ENCODE data around the gene FBN2. TPM values are rescaled to one million over a fixed set of nuclear protein-coding genes. Genes with fewer than 3 reads are reported as not detected.
A peak's percentile ranks its signal among the peaks of the same experiment; 100 is the strongest.

Gene FBN2
- total RNA-seq, 1 experiment from 2014 or later: 0.22 TPM

DNA sequence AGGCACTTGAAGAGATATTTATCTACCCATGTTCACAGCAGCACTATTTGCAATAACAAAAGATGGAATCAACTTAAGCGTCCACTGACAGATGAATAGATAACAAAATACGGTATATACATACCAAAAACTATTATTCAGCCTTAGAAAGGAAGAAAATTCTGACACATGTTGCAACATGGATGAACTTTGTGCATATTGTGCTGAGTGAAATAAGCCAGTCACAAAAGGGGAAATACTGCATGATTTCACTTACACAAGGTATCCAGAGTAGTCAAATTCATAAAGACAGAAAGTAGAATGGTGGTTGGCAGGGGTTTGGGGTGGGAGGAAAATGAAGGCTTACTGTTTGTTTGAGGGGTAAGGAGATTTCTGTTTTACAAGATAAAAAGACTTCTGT, 66.0 kb downstream of the FBN2 start:
- POLR2A ChIA-PET (ENCODE audit: unreplicated experiment): no interaction called here
- no peaks in the 10 kb centered on the region for H4K20me1 ChIP-seq (ENCODE audit: insufficient read depth)
- H3K27ac ChIP-seq: no peak overlapping the region
- no peaks in the 10 kb centered on the region for H3F3A ChIP-seq (ENCODE audit: insufficient read depth, low read depth)
- H3K79me2 ChIP-seq (ENCODE audit: low read depth): no peaks in the 10 kb centered on the region
- CTCF ChIA-PET: no interaction called here
- H2AFZ ChIP-seq: no peak overlapping the region
- TF ChIP-seq, protein P1, sequence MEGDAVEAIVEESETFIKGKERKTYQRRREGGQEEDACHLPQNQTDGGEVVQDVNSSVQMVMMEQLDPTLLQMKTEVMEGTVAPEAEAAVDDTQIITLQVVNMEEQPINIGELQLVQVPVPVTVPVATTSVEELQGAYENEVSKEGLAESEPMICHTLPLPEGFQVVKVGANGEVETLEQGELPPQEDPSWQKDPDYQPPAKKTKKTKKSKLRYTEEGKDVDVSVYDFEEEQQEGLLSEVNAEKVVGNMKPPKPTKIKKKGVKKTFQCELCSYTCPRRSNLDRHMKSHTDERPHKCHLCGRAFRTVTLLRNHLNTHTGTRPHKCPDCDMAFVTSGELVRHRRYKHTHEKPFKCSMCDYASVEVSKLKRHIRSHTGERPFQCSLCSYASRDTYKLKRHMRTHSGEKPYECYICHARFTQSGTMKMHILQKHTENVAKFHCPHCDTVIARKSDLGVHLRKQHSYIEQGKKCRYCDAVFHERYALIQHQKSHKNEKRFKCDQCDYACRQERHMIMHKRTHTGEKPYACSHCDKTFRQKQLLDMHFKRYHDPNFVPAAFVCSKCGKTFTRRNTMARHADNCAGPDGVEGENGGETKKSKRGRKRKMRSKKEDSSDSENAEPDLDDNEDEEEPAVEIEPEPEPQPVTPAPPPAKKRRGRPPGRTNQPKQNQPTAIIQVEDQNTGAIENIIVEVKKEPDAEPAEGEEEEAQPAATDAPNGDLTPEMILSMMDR (conservative IDR thresholded peaks at IDR 0.05): no peak
- TF ChIP-seq EZH2 (IDR thresholded peaks at IDR 0.05; ENCODE audit: low read depth): no peak
- H3K9me3 ChIP-seq (ENCODE audit: insufficient read depth, low read depth): no peaks in the 10 kb centered on the region
- H3K4me3 ChIP-seq: no peak overlapping the region
- no TSS peak for BruUV-seq (replicated peaks)
- DNase-seq: no peak
- H3K4me2 ChIP-seq: no peak overlapping the region
- no peaks in the 10 kb centered on the region for H3K27me3 ChIP-seq (ENCODE audit: insufficient read depth, low read depth)
- H3K4me1 ChIP-seq (replicated peaks; ENCODE audit: insufficient read depth): no peaks in the 10 kb centered on the region
- no peaks in the 10 kb centered on the region for H3K9me2 ChIP-seq (ENCODE audit: insufficient read depth)
- intact Hi-C loops (cut with micrococcal nuclease; ENCODE audit: unreplicated experiment): no loop called here
- H3K36me3 ChIP-seq (ENCODE audit: low read depth): no peaks in the 10 kb centered on the region

DNA sequence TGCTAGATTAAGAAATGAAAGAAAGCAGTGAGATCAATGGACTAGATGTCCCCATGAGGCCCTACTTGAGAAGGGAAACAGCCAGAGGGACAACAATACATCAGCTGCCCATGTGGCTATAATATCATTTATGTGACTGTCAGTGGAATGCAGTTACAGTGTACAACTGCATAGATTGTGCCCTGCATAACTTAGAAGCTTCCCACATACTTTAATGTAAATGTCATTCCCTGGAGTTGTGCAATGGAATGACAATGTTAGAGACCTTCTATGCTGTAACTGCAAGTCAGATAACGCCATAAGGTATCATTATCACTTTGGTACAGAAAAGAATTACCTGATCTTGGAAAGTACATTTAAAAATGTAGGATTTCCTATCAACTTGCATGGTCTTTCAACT, 67.4 kb downstream of the FBN2 start:
- H3F3A ChIP-seq (ENCODE audit: insufficient read depth, low read depth): no peaks in the 10 kb centered on the region
- H3K27me3 ChIP-seq (ENCODE audit: insufficient read depth, low read depth): no peaks in the 10 kb centered on the region
- no peaks in the 10 kb centered on the region for H3K9me3 ChIP-seq (ENCODE audit: insufficient read depth, low read depth)
- ChIA-PET CTCF (no interaction called here), POLR2A (ENCODE audit: unreplicated experiment) (no interaction called here)
- H2AFZ ChIP-seq: no peak overlapping the region
- H3K9me2 ChIP-seq (ENCODE audit: insufficient read depth): no peaks in the 10 kb centered on the region
- H3K79me2 ChIP-seq (ENCODE audit: low read depth): no peaks in the 10 kb centered on the region
- H3K4me1 ChIP-seq (replicated peaks; ENCODE audit: insufficient read depth): no peaks in the 10 kb centered on the region
- H4K20me1 ChIP-seq (ENCODE audit: insufficient read depth): no peaks in the 10 kb centered on the region
- no peak overlapping the region for H3K4me2 ChIP-seq
- H3K36me3 ChIP-seq (ENCODE audit: low read depth): no peaks in the 10 kb centered on the region
- no peak for DNase-seq
- TF ChIP-seq, protein P1 (conservative IDR thresholded peaks at IDR 0.05): no peak
- no peak for TF ChIP-seq EZH2 (IDR thresholded peaks at IDR 0.05; ENCODE audit: low read depth)
- BruUV-seq (replicated peaks): no TSS peak
- H3K27ac ChIP-seq: no peak overlapping the region
- no peak overlapping the region for H3K4me3 ChIP-seq
- intact Hi-C loops (cut with micrococcal nuclease; ENCODE audit: unreplicated experiment): no loop called here

DNA sequence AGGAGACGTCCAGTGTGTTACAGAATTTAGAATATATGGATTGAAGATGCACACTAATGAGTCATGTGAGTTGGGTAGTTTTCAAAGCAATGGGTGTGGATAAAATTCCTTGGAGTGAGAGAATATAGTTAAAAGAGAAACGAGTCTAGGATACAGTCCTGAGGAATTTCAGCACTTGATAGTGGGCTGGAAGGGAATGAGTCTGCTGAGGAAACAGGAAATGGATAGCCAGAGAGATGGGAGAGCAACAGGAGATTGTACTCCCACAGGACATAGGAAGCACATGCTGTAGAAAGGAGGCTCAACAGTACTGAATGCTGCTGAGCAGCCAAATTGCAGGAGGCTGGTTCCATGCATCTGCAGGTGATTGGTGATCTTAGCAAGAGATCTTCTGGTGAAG, 68.1 kb downstream of the FBN2 start:
- no peak for DNase-seq
- CTCF ChIA-PET: no interaction called here
- intact Hi-C loops (cut with micrococcal nuclease; ENCODE audit: unreplicated experiment): no loop called here
- Histone ChIP-seq H3K27ac (no peak overlapping the region), H3K27me3 (ENCODE audit: insufficient read depth, low read depth) (no peaks in the 10 kb centered on the region), H3K9me3 (ENCODE audit: insufficient read depth, low read depth) (no peaks in the 10 kb centered on the region), H4K20me1 (ENCODE audit: insufficient read depth) (no peaks in the 10 kb centered on the region), H3K36me3 (ENCODE audit: low read depth) (no peaks in the 10 kb centered on the region), H3K9me2 (ENCODE audit: insufficient read depth) (no peaks in the 10 kb centered on the region), H3F3A (ENCODE audit: insufficient read depth, low read depth) (no peaks in the 10 kb centered on the region), H3K4me3 (no peak overlapping the region), H3K4me2 (no peak overlapping the region), H3K4me1 (replicated peaks; ENCODE audit: insufficient read depth) (no peaks in the 10 kb centered on the region), H2AFZ (peak overlapping the region; percentile 39; the same call in 1 of the 2 replicates), H3K79me2 (ENCODE audit: low read depth) (no peaks in the 10 kb centered on the region)
- POLR2A ChIA-PET (ENCODE audit: unreplicated experiment): no interaction called here
- BruUV-seq (replicated peaks): no TSS peak
- TF ChIP-seq, protein P1 (conservative IDR thresholded peaks at IDR 0.05): no peak
- no peak for TF ChIP-seq EZH2 (IDR thresholded peaks at IDR 0.05; ENCODE audit: low read depth)
